ENCODE results near the gene ZFHX3. TPM values are rescaled to one million over a fixed set of nuclear protein-coding genes. Genes with fewer than 3 reads are reported as not detected.

The ZFHX3 gene
- total and polyA plus RNA-seq, 2 donors (not counting 3 experiments of a cell fraction or from before 2014, with no cell fraction given) = 3.7 to 18.8 TPM

- H4K20me1 ChIP-seq (replicated peaks; ENCODE audit: control insufficient read depth, extremely low read depth, insufficient read depth, low read length) = no peaks in the 10 kb centered on the region
- no peak overlapping the region for H3K27ac ChIP-seq (ENCODE audit: insufficient read depth, low read depth, low read length)
- H3K4me2 ChIP-seq (ENCODE audit: insufficient read depth, low read length) = no peak overlapping the region
- no peaks in the 10 kb centered on the region for H3K9me3 ChIP-seq (replicated peaks; ENCODE audit: control insufficient read depth, insufficient read depth, low read length)
- no peaks in the 10 kb centered on the region for H3K9me1 ChIP-seq (replicated peaks; ENCODE audit: control insufficient read depth, extremely low read depth, insufficient read depth, low read length)
- H3K4me1 ChIP-seq (ENCODE audit: control insufficient read depth, extremely low read depth, insufficient read depth, low read length) = no peaks in the 10 kb centered on the region
- no peak overlapping the region for H3K4me3 ChIP-seq (replicated peaks in 1 of 3; ENCODE audit: insufficient read depth in 1 of 3, low read depth in 1 of 3, low read length in 3 of 3)
- TF ChIP-seq MYC (IDR thresholded peaks at IDR 0.05; ENCODE audit: low read depth, low read length) = no peak
- no peak for TF ChIP-seq FOS (IDR thresholded peaks at IDR 0.05; ENCODE audit: borderline replicate concordance, insufficient read depth, low read length)
- no peak for TF ChIP-seq JUN (IDR thresholded peaks at IDR 0.05; ENCODE audit: borderline replicate concordance, insufficient read depth, insufficient read length, low read depth)
- TF ChIP-seq EZH2 (IDR thresholded peaks at IDR 0.05; ENCODE audit: borderline replicate concordance, low read depth, low read length, severe bottlenecking) = no peak
- no peak for TF ChIP-seq GATA2 (IDR thresholded peaks at IDR 0.05; ENCODE audit: insufficient read depth, insufficient read length, low read depth, low read length)
- no peak for TF ChIP-seq MAX (IDR thresholded peaks at IDR 0.05; ENCODE audit: insufficient read depth, insufficient read length)
- TF ChIP-seq CTCF (IDR thresholded peaks at IDR 0.05; ENCODE audit: extremely low read depth in 1 of 2, insufficient read depth in 1 of 2, low read depth in 1 of 2, low read length in 2 of 2) = no peak
- TF ChIP-seq POLR2AphosphoS5 (IDR thresholded peaks at IDR 0.05; ENCODE audit: insufficient read depth, low read depth, low read length) = no peak
- TF ChIP-seq POLR2A (IDR thresholded peaks at IDR 0.05; ENCODE audit: low read depth, low read length) = no peak
- CTCF ChIA-PET = interaction anchor here (1.1 kb wide), 1 partner anchor 17 kb away, joined by 4 read pairs; no protein-coding TSS in a partner anchor
- dilution Hi-C loops (cut with MboI; ENCODE audit: extremely low pct_ligation_motif_present, low sequenced_read_pairs) = no loop called here
- H3K27me3 ChIP-seq (ENCODE audit: control insufficient read depth in 2 of 2, insufficient read depth in 2 of 2, low read length in 2 of 2) = no peaks in the 10 kb centered on the region
- H3K79me2 ChIP-seq (ENCODE audit: control insufficient read depth, insufficient read depth, low read length) = no peaks in the 10 kb centered on the region
- H3K36me3 ChIP-seq (ENCODE audit: control insufficient read depth in 2 of 2, extremely low read depth in 1 of 2, insufficient read depth in 2 of 2, low read length in 2 of 2) = peaks cover 0 to 5% of the 10 kb centered on the region in 2 experiments
- intact Hi-C loops (cut with micrococcal nuclease) = no loop called here
- FAIRE-seq = no peak
- no TSS peak for BruUV-seq (replicated peaks)
- no peak overlapping the region for H3K9ac ChIP-seq (replicated peaks; ENCODE audit: extremely low read depth, insufficient read depth, low read length)
- no peak overlapping the region for H2AFZ ChIP-seq (ENCODE audit: low read depth, low read length)
- POLR2A ChIA-PET = no interaction called here
- DNase-seq (ENCODE audit: low read depth, low spot score) = no peak
These were observed 232.3 kb downstream of the ZFHX3 start for GRCh38 chr16:72815348-72816318.

Measured in endothelial cell of umbilical vein (primary cell).